Neuronal stem cell (in vitro differentiated cells): ENCODE data around the gene FSTL4.

Experiments used
- DNase-seq: peaks from one replicate; pipeline ENCODE4 v3.0.0-alpha.2; 2013; ENCODE audit warnings: low spot score
- H2AFZ ChIP-seq: one replicate; pipeline ENCODE4 v1.6.1; 2013; ENCODE audit warnings: mild to moderate bottlenecking, low read length, inconsistent platforms
- H2AK5ac ChIP-seq: 2 replicates; pipeline ENCODE4 v1.6.1; 2013; ENCODE audit warnings: low read depth, mild to moderate bottlenecking, inconsistent platforms, low read length, moderate library complexity, mixed read lengths
- H2BK120ac ChIP-seq: 2 replicates; pipeline ENCODE4 v1.6.1; 2013; ENCODE audit warnings: low read depth, mild to moderate bottlenecking, inconsistent platforms, low read length, moderate library complexity, mixed read lengths
- H2BK12ac ChIP-seq: one replicate; pipeline ENCODE4 v1.6.1; 2013; ENCODE audit warnings: low read length, inconsistent platforms
- H2BK15ac ChIP-seq: 2 replicates; pipeline ENCODE4 v1.6.1; 2013; ENCODE audit warnings: mild to moderate bottlenecking, low read length, inconsistent platforms, mixed read lengths
- H2BK5ac ChIP-seq: one replicate; pipeline ENCODE4 v1.6.1; 2013; ENCODE audit warnings: inconsistent platforms, mild to moderate bottlenecking, low read length, moderate library complexity
- H3K14ac ChIP-seq: one replicate; pipeline ENCODE4 v1.6.1; 2013; ENCODE audit warnings: low read length, inconsistent platforms
- H3K18ac ChIP-seq: 2 replicates; pipeline ENCODE4 v1.6.1; 2013; ENCODE audit warnings: low read length, inconsistent platforms
- H3K23ac ChIP-seq: 2 replicates; pipeline ENCODE4 v1.6.1; 2013; ENCODE audit warnings: low read depth, mild to moderate bottlenecking, mixed read lengths, low read length, inconsistent platforms; ENCODE audit not compliant: poor library complexity
- H3K27ac ChIP-seq: replicated peaks from 3 replicates; pipeline ENCODE4 v1.5.1; 2013; ENCODE audit warnings: low read length, inconsistent platforms
- H3K27me3 ChIP-seq, 3 experiments: 2 replicates each; pipeline ENCODE4 v1.6.1; 2013; ENCODE audit warnings: low read length in 3 of 3, mild to moderate bottlenecking in 2 of 3, inconsistent platforms in 1 of 3, low read depth in 1 of 3, mixed read lengths in 1 of 3, moderate library complexity in 1 of 3; ENCODE audit not compliant: control insufficient read depth in 3 of 3, insufficient read depth in 3 of 3
- H3K36me3 ChIP-seq, 2 donors: replicated peaks in 1 of 2; 2 replicates each; pipeline ENCODE4 v1.6.1; 2013; ENCODE audit warnings: low read length in 2 of 2; ENCODE audit not compliant: control insufficient read depth in 2 of 2, insufficient read depth in 2 of 2
- H3K4ac ChIP-seq: 2 replicates; pipeline ENCODE4 v1.6.1; 2013; ENCODE audit warnings: inconsistent platforms, mild to moderate bottlenecking, low read length, moderate library complexity
- H3K4me1 ChIP-seq, 2 donors: 1 replicate in 1 of 2; 2 replicates in 1 of 2; pipeline ENCODE4 v1.6.1; 2013; ENCODE audit warnings: low read length in 2 of 2, low read depth in 1 of 2; ENCODE audit not compliant: control insufficient read depth in 2 of 2, insufficient read depth in 1 of 2
- H3K4me2 ChIP-seq: one replicate; pipeline ENCODE4 v1.6.1; 2013; ENCODE audit warnings: mild to moderate bottlenecking, low read length, inconsistent platforms; ENCODE audit not compliant: insufficient read depth, poor library complexity, severe bottlenecking
- H3K4me3 ChIP-seq, 2 donors: 2 replicates each; pipeline ENCODE4 v1.5.1; 2013; ENCODE audit warnings: low read length in 2 of 2, mild to moderate bottlenecking in 2 of 2, inconsistent platforms in 1 of 2, moderate library complexity in 1 of 2
- H3K79me1 ChIP-seq: one replicate; pipeline ENCODE4 v1.6.1; 2013; ENCODE audit warnings: low read depth, mild to moderate bottlenecking, inconsistent platforms, low read length, moderate library complexity
- H3K9ac ChIP-seq: one replicate; pipeline ENCODE4 v1.6.1; 2013; ENCODE audit warnings: mild to moderate bottlenecking, low read depth, low read length, inconsistent platforms; ENCODE audit not compliant: poor library complexity
- H3K9me3 ChIP-seq, 2 donors: replicated peaks in 1 of 2; 2 replicates each; pipeline versions ENCODE3 to v1.6.1; 2013; ENCODE audit warnings: low read length in 2 of 2, mild to moderate bottlenecking in 2 of 2, inconsistent platforms in 1 of 2, low read depth in 1 of 2, mixed read lengths in 1 of 2, moderate library complexity in 1 of 2; ENCODE audit not compliant: control insufficient read depth in 2 of 2, insufficient read depth in 1 of 2
- H4K8ac ChIP-seq: one replicate; pipeline ENCODE4 v1.6.1; 2013; ENCODE audit warnings: low read depth, mild to moderate bottlenecking, inconsistent platforms, low read length, moderate library complexity
- H4K91ac ChIP-seq: one replicate; pipeline ENCODE4 v1.6.1; 2013; ENCODE audit warnings: low read length, low read depth, mild to moderate bottlenecking, inconsistent platforms; ENCODE audit not compliant: poor library complexity
- WGBS, 2 donors: extraction: QIAGEN DNeasy Blood & Tissue Kit; methylation state at CpG; one replicate each; pipeline ENCODE4 v1.1.7; 2013; ENCODE audit warnings: missing lambda C conversion rate in 2 of 2, mixed read lengths in 1 of 2; ENCODE audit not compliant: insufficient read length in 2 of 2, insufficient replicate concordance in 1 of 2; ENCODE audit errors: extremely low coverage in 2 of 2; 5-methylcytosine and 5-hydroxymethylcytosine counted together

Gene FSTL4

DNA sequence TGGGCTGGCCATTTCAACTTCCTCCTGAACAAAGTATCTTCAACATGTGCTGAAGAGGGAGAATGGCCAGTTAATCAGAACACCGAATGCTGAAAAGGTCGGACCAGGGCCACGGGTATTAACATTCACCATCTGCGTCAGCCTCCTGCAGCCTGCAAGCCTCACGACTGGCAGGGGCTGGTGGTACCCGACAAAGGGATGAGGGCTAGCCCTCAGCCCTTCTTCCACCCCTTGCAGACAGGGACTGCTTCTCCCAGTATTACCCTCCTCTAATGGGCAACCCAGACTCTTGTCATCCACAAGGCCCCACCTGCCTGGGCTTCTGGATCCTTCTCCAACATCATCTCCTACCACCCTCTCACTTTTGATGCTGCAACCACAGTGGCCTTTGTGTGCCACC is 246.6 kb downstream of the FSTL4 start:
- Histone ChIP-seq H3K4me3 (no peak overlapping the region), H2AFZ (no peak overlapping the region), H2BK15ac (no peak overlapping the region), H3K27me3 (no peaks in the 10 kb centered on the region), H3K4ac (no peak overlapping the region), H3K79me1 (no peaks in the 10 kb centered on the region), H4K91ac (no peak overlapping the region), H3K9me3 (no peaks in the 10 kb centered on the region), H3K9ac (no peak overlapping the region), H3K14ac (no peak overlapping the region), H2BK120ac (no peak overlapping the region), H4K8ac (no peak overlapping the region), H2BK5ac (no peak overlapping the region), H3K4me2 (no peak overlapping the region), H3K18ac (peak overlapping the region; percentile 22), H3K27ac (no peak overlapping the region), H3K4me1 (peaks cover 8 to 27% of the 10 kb centered on the region in 2 donors), H2AK5ac (no peak overlapping the region), H2BK12ac (no peak overlapping the region), H3K36me3 (no peaks in the 10 kb centered on the region), H3K23ac (no peak overlapping the region)
- no peak for DNase-seq
- WGBS, 2 donors = no CpG with 5 or more reads among the region's 6 CpGs

DNA sequence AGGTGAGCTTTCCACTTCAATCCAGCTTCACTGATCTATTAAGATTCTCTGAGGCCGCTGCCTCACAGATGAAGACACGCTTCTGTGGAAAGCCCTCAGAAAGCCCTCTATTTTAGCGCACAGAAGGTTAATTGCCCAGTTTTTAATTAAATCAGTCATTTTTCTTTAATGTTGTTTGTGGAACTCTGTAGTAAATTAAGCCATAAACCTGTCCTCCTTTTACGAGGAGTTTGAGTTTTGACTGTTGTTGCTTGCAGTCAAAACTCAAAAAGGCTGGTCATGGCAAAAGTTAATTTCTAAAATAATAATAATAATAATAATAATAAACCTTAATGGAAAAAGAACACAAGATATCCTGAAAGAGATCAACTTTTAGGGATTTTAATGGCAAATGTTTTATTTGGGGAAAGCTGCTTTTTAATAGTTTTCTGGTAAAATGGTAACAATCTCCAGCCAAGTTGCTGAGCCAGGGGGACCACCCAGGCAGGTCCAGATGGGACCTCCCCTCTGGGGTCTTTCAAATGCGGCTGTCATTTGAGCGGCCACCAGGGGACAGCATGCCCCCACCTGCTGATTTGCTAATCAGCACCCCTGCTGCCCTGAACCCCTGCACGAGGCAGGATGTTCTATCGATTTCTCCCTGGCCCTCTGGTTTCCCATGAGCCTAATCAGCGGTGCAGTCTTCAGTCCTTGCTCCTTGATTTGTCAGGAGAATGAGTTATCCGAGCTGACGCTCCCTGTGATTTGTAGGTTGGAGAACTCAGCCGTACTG is 247.2 kb downstream of the FSTL4 start:
- H3K4me2 ChIP-seq = no peak overlapping the region
- no peak overlapping the region for H4K91ac ChIP-seq
- DNase-seq = peak; percentile 57
- H3K9me3 ChIP-seq = no peaks in the 10 kb centered on the region
- H3K4ac ChIP-seq = no peak overlapping the region
- no CpG with 5 or more reads among the region's 12 CpGs for WGBS, 2 donors
- no peak overlapping the region for H3K23ac ChIP-seq
- no peak overlapping the region for H2BK120ac ChIP-seq
- H3K14ac ChIP-seq = no peak overlapping the region
- peaks cover 11 to 27% of the 10 kb centered on the region in 2 donors for H3K4me1 ChIP-seq
- no peak overlapping the region for H3K4me3 ChIP-seq
- H3K27ac ChIP-seq = no peak overlapping the region
- no peaks in the 10 kb centered on the region for H3K79me1 ChIP-seq
- H3K27me3 ChIP-seq = no peaks in the 10 kb centered on the region
- H2BK5ac ChIP-seq = no peak overlapping the region
- H3K18ac ChIP-seq = no peak overlapping the region
- H2BK15ac ChIP-seq = no peak overlapping the region
- H2AK5ac ChIP-seq = no peak overlapping the region
- H4K8ac ChIP-seq = no peak overlapping the region
- H3K36me3 ChIP-seq = no peaks in the 10 kb centered on the region
- H3K9ac ChIP-seq = no peak overlapping the region
- no peak overlapping the region for H2AFZ ChIP-seq
- no peak overlapping the region for H2BK12ac ChIP-seq

DNA sequence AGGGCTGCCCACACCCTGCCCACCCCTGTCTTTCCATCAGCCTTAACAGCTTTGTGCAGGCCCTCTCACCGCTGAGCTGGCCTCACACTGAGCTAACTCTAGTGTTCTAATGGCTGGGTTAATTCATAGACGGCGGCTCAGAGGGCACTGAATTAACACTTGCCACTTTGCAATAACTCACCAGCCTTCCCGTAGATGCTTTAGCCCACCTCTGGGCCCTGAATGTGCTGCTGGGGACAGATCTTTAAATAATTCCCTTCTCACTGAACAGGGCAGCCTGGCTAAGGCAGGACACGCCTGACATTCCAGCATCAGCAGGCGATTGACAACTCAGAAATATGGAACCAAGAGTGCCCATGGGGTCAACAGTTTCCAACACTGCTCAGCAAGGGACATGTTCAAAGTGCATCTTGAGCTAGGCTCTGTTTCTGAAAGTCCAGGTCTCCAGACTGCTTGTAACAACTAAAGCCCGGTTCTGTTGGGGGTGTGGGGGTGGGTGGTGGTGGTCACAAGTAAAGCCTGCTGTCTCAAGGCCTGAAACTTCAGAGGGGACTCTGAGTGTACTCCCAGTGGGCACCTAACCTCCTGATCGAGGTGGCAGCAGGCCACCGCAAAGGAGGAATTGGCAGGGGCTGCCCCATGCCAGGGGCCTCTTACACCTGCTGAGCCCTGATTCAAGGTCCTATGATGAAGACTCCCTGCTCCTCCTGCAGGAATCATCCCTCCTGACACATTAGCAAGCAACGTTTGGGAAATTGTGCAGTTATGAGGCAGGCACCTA is 248.3 kb downstream of the FSTL4 start:
- no peak overlapping the region for H3K14ac ChIP-seq
- H3K9me3 ChIP-seq = no peaks in the 10 kb centered on the region
- H3K36me3 ChIP-seq = no peaks in the 10 kb centered on the region
- no peak overlapping the region for H3K27ac ChIP-seq
- DNase-seq = no peak
- H2BK12ac ChIP-seq = no peak overlapping the region
- H3K79me1 ChIP-seq = no peaks in the 10 kb centered on the region
- H2BK5ac ChIP-seq = no peak overlapping the region
- no peak overlapping the region for H2BK120ac ChIP-seq
- H4K91ac ChIP-seq = no peak overlapping the region
- no peak overlapping the region for H3K4ac ChIP-seq
- no peaks in the 10 kb centered on the region for H3K27me3 ChIP-seq
- no peak overlapping the region for H4K8ac ChIP-seq
- H3K4me1 ChIP-seq = peaks cover 11 to 30% of the 10 kb centered on the region in 2 donors
- H3K4me3 ChIP-seq = no peak overlapping the region
- no peak overlapping the region for H2BK15ac ChIP-seq
- no peak overlapping the region for H3K9ac ChIP-seq
- peak overlapping the region; percentile 5 for H3K18ac ChIP-seq
- H2AK5ac ChIP-seq = no peak overlapping the region
- H3K4me2 ChIP-seq = no peak overlapping the region
- WGBS, 2 donors = no CpG with 5 or more reads among the region's 10 CpGs
- H3K23ac ChIP-seq = no peak overlapping the region
- H2AFZ ChIP-seq = no peak overlapping the region

DNA sequence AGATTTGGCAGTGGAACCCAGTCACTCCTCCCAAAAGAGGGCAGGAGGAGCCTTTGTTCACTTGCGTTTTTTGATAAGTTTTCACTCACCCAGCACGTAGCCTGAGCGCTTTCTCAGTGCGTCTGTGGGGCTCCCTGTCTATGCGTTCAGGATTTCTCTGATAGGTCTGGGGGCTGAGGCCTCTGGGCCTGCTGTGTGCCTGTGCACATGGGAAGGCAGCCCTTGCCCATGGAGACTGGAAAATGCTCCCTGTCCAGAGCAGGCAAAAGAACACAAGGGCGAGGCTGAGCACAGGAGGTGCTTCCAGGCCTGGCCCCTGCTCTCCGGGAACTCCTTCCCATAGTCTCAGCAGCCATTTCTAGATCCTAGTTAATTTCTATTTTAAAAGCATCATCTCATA is 249.9 kb downstream of the FSTL4 start:
- DNase-seq = no peak
- H2AK5ac ChIP-seq = peak overlapping the region; percentile 65
- H3K9ac ChIP-seq = no peak overlapping the region
- H2BK5ac ChIP-seq = no peak overlapping the region
- no peak overlapping the region for H2BK12ac ChIP-seq
- no peak overlapping the region for H3K4me2 ChIP-seq
- H2BK120ac ChIP-seq = peak overlapping the region; percentile 73
- H3K4me1 ChIP-seq = peaks cover 11 to 33% of the 10 kb centered on the region in 2 donors
- no peak overlapping the region for H3K27ac ChIP-seq
- H4K8ac ChIP-seq = no peak overlapping the region
- no peak overlapping the region for H3K14ac ChIP-seq
- no peak overlapping the region for H2BK15ac ChIP-seq
- no peak overlapping the region for H3K23ac ChIP-seq
- H2AFZ ChIP-seq = no peak overlapping the region
- no peak overlapping the region for H4K91ac ChIP-seq
- H3K18ac ChIP-seq = peak overlapping the region; percentile 82
- no CpG with 5 or more reads among the region's 7 CpGs for WGBS, 2 donors
- H3K4ac ChIP-seq = no peak overlapping the region
- no peaks in the 10 kb centered on the region for H3K36me3 ChIP-seq
- H3K79me1 ChIP-seq = no peaks in the 10 kb centered on the region
- no peak overlapping the region for H3K4me3 ChIP-seq
- no peaks in the 10 kb centered on the region for H3K27me3 ChIP-seq
- H3K9me3 ChIP-seq = no peaks in the 10 kb centered on the region
